Gastroesophageal sphincter (tissue), 2 donors: ENCODE data around the gene RPS10.

ENCODE experiments used
- POLR2A ChIP-seq, 2 donors: fragments of 450-650 bp; IDR thresholded peaks; one replicate each; pipeline ENCODE4 v1.6.1; 2017; ENCODE audit warnings: antibody characterized with exemption in 2 of 2, mild to moderate bottlenecking in 2 of 2, moderate library complexity in 1 of 2
- POLR2AphosphoS5 ChIP-seq: sonication (generic); formaldehyde crosslinking; IDR thresholded peaks from one replicate; pipeline ENCODE4 v1.6.1; 2017; ENCODE audit warnings: antibody characterized with exemption

DNA sequence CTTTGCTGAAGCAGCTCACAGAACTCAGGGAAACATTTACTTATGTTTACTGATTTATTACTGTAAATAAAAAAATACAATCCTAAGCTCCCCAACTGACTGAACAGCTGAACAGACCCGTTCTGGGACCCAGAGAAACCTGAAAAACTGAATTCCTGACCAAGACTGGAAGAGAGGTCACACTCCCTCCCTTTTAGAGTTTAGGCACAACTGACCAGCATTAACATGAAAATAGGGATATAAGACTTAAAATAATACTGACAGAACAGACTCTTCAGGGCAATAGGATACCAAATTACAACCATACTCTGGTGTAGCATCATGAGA lies 11.7 kb upstream of the RPS10 start:
- TF ChIP-seq POLR2A (IDR thresholded peaks at IDR 0.05) (no peak), POLR2AphosphoS5 (no peak)
